ENCODE measurements around the gene PSMB7.

- no peak for TF ChIP-seq CTCF (IDR thresholded peaks at IDR 0.05; ENCODE audit: low read depth, low read length)
- no peak for TF ChIP-seq POLR2A (IDR thresholded peaks at IDR 0.05; ENCODE audit: extremely low read depth, insufficient read length)
Measured at GRCh38 chr9:124370896-124371582, 44.2 kb downstream of the PSMB7 start.

All from NB4 (cell line).